Liver (tissue), 9 donors: Measurements from ENCODE around the gene PHKB. TPM values are rescaled to one million over a fixed set of nuclear protein-coding genes. Genes with fewer than 3 reads are reported as not detected.

Source experiments
- DNase-seq: peaks from one replicate; pipeline ENCODE4 v3.0.0-alpha.2; 2017; ENCODE audit warnings: low spot score
- H3K27ac ChIP-seq, 2 donors: one replicate each; pipeline ENCODE4 v1.7.0; 2013; ENCODE audit warnings: inconsistent platforms in 2 of 2, low read length in 2 of 2, control low read depth in 1 of 2, low read depth in 1 of 2, mild to moderate bottlenecking in 1 of 2
- H3K27me3 ChIP-seq, 4 donors: one replicate each; pipeline versions ENCODE4 v1.6.1 to v1.7.0; 2013; ENCODE audit warnings: low read length in 3 of 4, inconsistent platforms in 1 of 4, mild to moderate bottlenecking in 1 of 4, moderate library complexity in 1 of 4; ENCODE audit not compliant: control insufficient read depth in 4 of 4, insufficient read depth in 4 of 4
- H3K36me3 ChIP-seq, 4 donors: one replicate each; pipeline versions ENCODE4 v1.6.1 to v1.7.0; 2013; ENCODE audit warnings: low read length in 3 of 4, mild to moderate bottlenecking in 3 of 4, low read depth in 1 of 4, moderate library complexity in 1 of 4; ENCODE audit not compliant: control insufficient read depth in 4 of 4, insufficient read depth in 3 of 4
- H3K4me1 ChIP-seq, 4 donors: one replicate each; pipeline versions ENCODE4 v1.6.1 to v1.7.0; 2013; ENCODE audit warnings: low read length in 3 of 4, mild to moderate bottlenecking in 3 of 4, moderate library complexity in 1 of 4; ENCODE audit not compliant: control insufficient read depth in 4 of 4, insufficient read depth in 4 of 4
- H3K4me3 ChIP-seq, 3 donors: one replicate each; pipeline versions ENCODE4 v1.6.1 to v1.7.0; 2013; ENCODE audit warnings: low read length in 3 of 3, control low read depth in 1 of 3, low read depth in 1 of 3, mild to moderate bottlenecking in 1 of 3
- H3K9ac ChIP-seq, 2 donors: one replicate each; pipeline ENCODE4 v1.7.0; 2013; ENCODE audit warnings: low read length in 2 of 2, mild to moderate bottlenecking in 2 of 2, moderate library complexity in 2 of 2, control low read depth in 1 of 2, low read depth in 1 of 2
- H3K9me3 ChIP-seq, 4 donors: one replicate each; pipeline versions ENCODE4 v1.6.1 to v1.7.0; 2013; ENCODE audit warnings: low read length in 3 of 4; ENCODE audit not compliant: control insufficient read depth in 4 of 4
- ATF3 ChIP-seq: IDR thresholded peaks from 2 replicates; pipeline ENCODE4 v1.6.1; 2016; ENCODE audit warnings: antibody characterized with exemption
- CTCF ChIP-seq: fragments of 150-350 bp; IDR thresholded peaks from 2 replicates; pipeline ENCODE4 v1.5.1; 2017; ENCODE audit warnings: improper control_type of control experiment, low read depth, low read length; ENCODE audit not compliant: missing input control
- EGR1 ChIP-seq, 2 donors: IDR thresholded peaks; 2 replicates each; pipeline ENCODE4 v1.6.1; 2016 to 2018; ENCODE audit warnings: antibody characterized with exemption in 2 of 2, low read depth in 2 of 2
- FOXA2 ChIP-seq: IDR thresholded peaks from 2 replicates; pipeline ENCODE4 v1.6.1; 2016; ENCODE audit warnings: antibody characterized with exemption
- GABPA ChIP-seq, 2 donors: IDR thresholded peaks in 1 of 2; conservative IDR thresholded peaks in 1 of 2; 2 replicates each; pipeline ENCODE4 v1.6.1; 2016; ENCODE audit warnings: antibody characterized with exemption in 2 of 2, mild to moderate bottlenecking in 1 of 2, moderate library complexity in 1 of 2
- HNF4A ChIP-seq, 2 donors: conservative IDR thresholded peaks; 2 replicates each; pipeline ENCODE4 v1.6.1; 2016; ENCODE audit warnings: antibody characterized with exemption in 2 of 2, mild to moderate bottlenecking in 2 of 2
- HNF4G ChIP-seq: IDR thresholded peaks from 2 replicates; pipeline ENCODE4 v1.6.1; 2016; ENCODE audit warnings: antibody characterized with exemption
- JUND ChIP-seq, 2 donors: IDR thresholded peaks; 2 replicates each; pipeline ENCODE4 v1.6.1; 2016; ENCODE audit warnings: antibody characterized with exemption in 2 of 2
- NR2F2 ChIP-seq: IDR thresholded peaks from 2 replicates; pipeline ENCODE4 v1.6.1; 2016; ENCODE audit warnings: antibody characterized with exemption
- RAD21 ChIP-seq, 2 donors: IDR thresholded peaks; 2 replicates each; pipeline ENCODE4 v1.6.1; 2016; ENCODE audit warnings: antibody characterized with exemption in 2 of 2, mild to moderate bottlenecking in 2 of 2
- RXRA ChIP-seq, 2 donors: IDR thresholded peaks; 2 replicates each; pipeline ENCODE4 v1.6.1; 2017 to 2018; ENCODE audit warnings: antibody characterized with exemption in 2 of 2, mild to moderate bottlenecking in 1 of 2
- SP1 ChIP-seq: IDR thresholded peaks from 2 replicates; pipeline ENCODE4 v1.6.1; 2018; ENCODE audit warnings: antibody characterized with exemption, mild to moderate bottlenecking
- TAF1 ChIP-seq: conservative IDR thresholded peaks from 2 replicates; pipeline ENCODE4 v1.6.1; 2016; ENCODE audit warnings: antibody characterized with exemption, mild to moderate bottlenecking
- YY1 ChIP-seq: IDR thresholded peaks from 2 replicates; pipeline ENCODE4 v1.6.1; 2016; ENCODE audit warnings: antibody characterized with exemption, mild to moderate bottlenecking
- WGBS: extraction: QIAGEN DNeasy Blood & Tissue Kit; methylation state at CpG from one replicate; pipeline ENCODE4 v1.1.7; 2013; 5-methylcytosine and 5-hydroxymethylcytosine counted together
- polyA plus RNA-seq, 2 donors: library from polyadenylated mRNA; stranded (reverse) in 1 of 2; unstranded in 1 of 2; fragments of 200-250 nt in 1 of 2; fragments of >200 nt in 1 of 2; fragmentation: Nextera tagmentation in 1 of 2; extraction: Ambion mirVana in 1 of 2; gene quantifications; one replicate each; pipeline versions ENCODE4 v1.2.1 to v1.2.3, GENCODE V29; 2013 to 2015
- total RNA-seq, 2 donors: library from RNA; depleted of rRNA; stranded (reverse); fragments of >200 nt; gene quantifications; one replicate each; pipeline ENCODE4 v1.2.3, GENCODE V29; 2014
- TF ChIP-seq, protein P1 (sequence below): IDR thresholded peaks from 2 replicates; pipeline ENCODE4 v1.6.1; 2016; ENCODE audit warnings: antibody characterized with exemption, mild to moderate bottlenecking
- TF ChIP-seq, protein P2 (sequence below): IDR thresholded peaks from 2 replicates; pipeline ENCODE4 v1.6.1; 2016; ENCODE audit warnings: antibody characterized with exemption
- donor health status: healthy.
- donor health status: healthy.
- donor health status: healthy.
- donor health status: healthy.
- donor health status: healthy.

The PHKB gene
- total and polyA plus RNA-seq, 4 donors = 13.2 to 49.1 (median 29.0) TPM

DNA sequence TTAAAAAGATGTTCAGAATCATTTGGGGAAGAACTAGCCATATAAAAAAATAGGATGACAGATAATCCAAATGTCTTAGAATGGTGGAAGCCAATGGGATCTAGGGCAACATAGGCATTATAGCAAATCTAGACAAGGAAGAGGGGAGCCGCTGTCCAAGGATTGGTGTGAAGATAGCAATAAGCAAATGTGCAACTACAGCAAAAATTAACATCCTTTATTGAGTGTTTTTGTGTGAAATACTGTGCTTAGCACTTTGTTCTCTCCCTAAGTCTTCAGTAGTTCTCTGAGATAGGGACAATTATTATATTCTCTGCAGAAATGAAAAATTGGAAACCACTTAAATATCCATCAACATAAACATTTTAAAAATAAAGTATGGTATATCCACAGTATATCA, 177.0 kb downstream of the PHKB start:
- H3K9ac ChIP-seq = no peak overlapping the region
- no peaks in the 10 kb centered on the region for H3K4me1 ChIP-seq
- DNase-seq = no peak
- TF ChIP-seq HNF4G (no peak), RXRA (IDR thresholded peaks at IDR 0.05) (no peak), NR2F2 (no peak), JUND (IDR thresholded peaks at IDR 0.05) (no peak), GABPA (IDR thresholded peaks at IDR 0.05 in 1 of 2, conservative IDR thresholded peaks at IDR 0.05 in 1 of 2) (no peak), FOXA2 (no peak), EGR1 (IDR thresholded peaks at IDR 0.05; ENCODE audit: low read depth in 2 of 2) (no peak), CTCF (no peak), RAD21 (IDR thresholded peaks at IDR 0.05) (no peak), SP1 (no peak)
- TF ChIP-seq, protein P1, sequence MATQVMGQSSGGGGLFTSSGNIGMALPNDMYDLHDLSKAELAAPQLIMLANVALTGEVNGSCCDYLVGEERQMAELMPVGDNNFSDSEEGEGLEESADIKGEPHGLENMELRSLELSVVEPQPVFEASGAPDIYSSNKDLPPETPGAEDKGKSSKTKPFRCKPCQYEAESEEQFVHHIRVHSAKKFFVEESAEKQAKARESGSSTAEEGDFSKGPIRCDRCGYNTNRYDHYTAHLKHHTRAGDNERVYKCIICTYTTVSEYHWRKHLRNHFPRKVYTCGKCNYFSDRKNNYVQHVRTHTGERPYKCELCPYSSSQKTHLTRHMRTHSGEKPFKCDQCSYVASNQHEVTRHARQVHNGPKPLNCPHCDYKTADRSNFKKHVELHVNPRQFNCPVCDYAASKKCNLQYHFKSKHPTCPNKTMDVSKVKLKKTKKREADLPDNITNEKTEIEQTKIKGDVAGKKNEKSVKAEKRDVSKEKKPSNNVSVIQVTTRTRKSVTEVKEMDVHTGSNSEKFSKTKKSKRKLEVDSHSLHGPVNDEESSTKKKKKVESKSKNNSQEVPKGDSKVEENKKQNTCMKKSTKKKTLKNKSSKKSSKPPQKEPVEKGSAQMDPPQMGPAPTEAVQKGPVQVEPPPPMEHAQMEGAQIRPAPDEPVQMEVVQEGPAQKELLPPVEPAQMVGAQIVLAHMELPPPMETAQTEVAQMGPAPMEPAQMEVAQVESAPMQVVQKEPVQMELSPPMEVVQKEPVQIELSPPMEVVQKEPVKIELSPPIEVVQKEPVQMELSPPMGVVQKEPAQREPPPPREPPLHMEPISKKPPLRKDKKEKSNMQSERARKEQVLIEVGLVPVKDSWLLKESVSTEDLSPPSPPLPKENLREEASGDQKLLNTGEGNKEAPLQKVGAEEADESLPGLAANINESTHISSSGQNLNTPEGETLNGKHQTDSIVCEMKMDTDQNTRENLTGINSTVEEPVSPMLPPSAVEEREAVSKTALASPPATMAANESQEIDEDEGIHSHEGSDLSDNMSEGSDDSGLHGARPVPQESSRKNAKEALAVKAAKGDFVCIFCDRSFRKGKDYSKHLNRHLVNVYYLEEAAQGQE = no peak
- TF ChIP-seq, protein P2, sequence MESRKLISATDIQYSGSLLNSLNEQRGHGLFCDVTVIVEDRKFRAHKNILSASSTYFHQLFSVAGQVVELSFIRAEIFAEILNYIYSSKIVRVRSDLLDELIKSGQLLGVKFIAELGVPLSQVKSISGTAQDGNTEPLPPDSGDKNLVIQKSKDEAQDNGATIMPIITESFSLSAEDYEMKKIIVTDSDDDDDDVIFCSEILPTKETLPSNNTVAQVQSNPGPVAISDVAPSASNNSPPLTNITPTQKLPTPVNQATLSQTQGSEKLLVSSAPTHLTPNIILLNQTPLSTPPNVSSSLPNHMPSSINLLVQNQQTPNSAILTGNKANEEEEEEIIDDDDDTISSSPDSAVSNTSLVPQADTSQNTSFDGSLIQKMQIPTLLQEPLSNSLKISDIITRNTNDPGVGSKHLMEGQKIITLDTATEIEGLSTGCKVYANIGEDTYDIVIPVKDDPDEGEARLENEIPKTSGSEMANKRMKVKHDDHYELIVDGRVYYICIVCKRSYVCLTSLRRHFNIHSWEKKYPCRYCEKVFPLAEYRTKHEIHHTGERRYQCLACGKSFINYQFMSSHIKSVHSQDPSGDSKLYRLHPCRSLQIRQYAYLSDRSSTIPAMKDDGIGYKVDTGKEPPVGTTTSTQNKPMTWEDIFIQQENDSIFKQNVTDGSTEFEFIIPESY = no peak
- no peaks in the 10 kb centered on the region for H3K27me3 ChIP-seq
- H3K36me3 ChIP-seq = peaks cover 0 to 14% (median under 1%) of the 10 kb centered on the region in 4 donors
- H3K4me3 ChIP-seq = no peak overlapping the region
- 90% methylated on average over 1 of the region's 1 CpG for WGBS
- no peak overlapping the region for H3K27ac ChIP-seq
- H3K9me3 ChIP-seq = no peaks in the 10 kb centered on the region

DNA sequence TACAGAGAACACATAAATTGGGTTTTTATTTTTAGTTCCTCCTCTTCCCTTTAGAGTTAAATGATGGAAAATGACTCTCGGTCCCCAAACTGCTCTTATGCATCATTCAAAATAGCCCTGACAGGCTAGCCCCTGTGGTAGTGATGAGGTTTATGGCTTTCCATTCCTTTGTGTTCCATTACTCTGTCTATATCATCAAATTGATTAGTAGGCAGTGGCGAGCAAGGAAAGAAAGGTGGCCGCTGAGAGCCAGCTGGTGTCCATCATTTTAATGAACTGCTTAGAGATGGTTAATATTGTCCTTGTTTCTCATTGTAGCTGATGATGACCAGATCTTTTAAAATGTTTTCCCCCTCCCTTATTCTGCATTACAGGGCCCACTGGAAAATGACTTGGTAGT, 179.5 kb downstream of the PHKB start:
- Histone ChIP-seq H3K27me3 (no peaks in the 10 kb centered on the region), H3K9me3 (no peaks in the 10 kb centered on the region), H3K9ac (no peak overlapping the region), H3K36me3 (peaks cover 0 to 14% (median under 1%) of the 10 kb centered on the region in 4 donors), H3K27ac (no peak overlapping the region), H3K4me1 (no peaks in the 10 kb centered on the region), H3K4me3 (no peak overlapping the region)
- DNase-seq = no peak
- TF ChIP-seq CTCF (no peak), JUND (IDR thresholded peaks at IDR 0.05) (no peak), YY1 (no peak), SP1 (no peak), HNF4A (conservative IDR thresholded peaks at IDR 0.05) (no peak), NR2F2 (no peak), RAD21 (IDR thresholded peaks at IDR 0.05) (no peak), TAF1 (no peak), RXRA (IDR thresholded peaks at IDR 0.05) (no peak), GABPA (IDR thresholded peaks at IDR 0.05 in 1 of 2, conservative IDR thresholded peaks at IDR 0.05 in 1 of 2) (no peak), ATF3 (no peak), FOXA2 (no peak)
- TF ChIP-seq, protein P1 = no peak
- 97% methylated on average over 3 of the region's 3 CpGs for WGBS
